Mucosa of descending colon (tissue), 3 donors: ENCODE results near the gene TNIK. TPM values are rescaled to one million over a fixed set of nuclear protein-coding genes. Genes with fewer than 3 reads are reported as not detected.
"Not testable (repeated sequence)": the region's sequence is repeated elsewhere in the genome, so short reads cannot be mapped to it uniquely, and the experiment has no call there.

Experiments
- ATAC-seq: fragments of 200-7000 bp; cut with Tn5 transposase; one replicate; pipeline ENCODE4 v1.9.1; 2020; ENCODE audit warnings: mild to moderate bottlenecking, moderate library complexity
- DNase-seq, 3 donors: peaks; one replicate each; pipeline ENCODE4 v3.0.0-alpha.2; 2020
- H3K36me3 ChIP-seq: fragments of 200-600 bp; one replicate; pipeline ENCODE4 v1.8.0; 2021; ENCODE audit warnings: low read depth, mild to moderate bottlenecking
- H3K4me1 ChIP-seq: fragments of 200-600 bp; one replicate; pipeline ENCODE4 v1.8.0; 2021; ENCODE audit warnings: low read depth, mild to moderate bottlenecking
- H3K4me3 ChIP-seq: fragments of 200-600 bp; one replicate; pipeline ENCODE4 v1.8.0; 2021; ENCODE audit warnings: mild to moderate bottlenecking
- H3K9me3 ChIP-seq: fragments of 200-600 bp; one replicate; pipeline ENCODE4 v1.8.0; 2021; ENCODE audit warnings: mild to moderate bottlenecking
- intact Hi-C, 2 donors: fragments of 100-400 bp; cut with DNase I in 1 of 2; cut with micrococcal nuclease in 1 of 2; formaldehyde crosslinking; loops; one replicate each; pipeline versions ENCODE4 v1.11.0 to v1.11.1; 2022; cut with DNase I, micrococcal nuclease
- total RNA-seq, 3 donors: library from RNA; stranded (reverse); fragmentation: NEBNext Ultra II Directional in 2 of 3; extraction: Animal tissue kit (Norgen Biotek cat#: 25700) in 2 of 3; gene quantifications; one replicate each; pipeline versions ENCODE4 v1.2.1 to v1.2.4, GENCODE V29; 2021 to 2023
- TF ChIP-seq, protein P1 (sequence below): fragments of 200-600 bp; IDR thresholded peaks from one replicate; pipeline ENCODE4 v1.8.0; 2022; ENCODE audit warnings: antibody characterized with exemption, mild to moderate bottlenecking
- donor health status: DM: no; HTN: no; CAD: no; lungs with moderate emphysema.
- donor health status: DM: no; HTN: no; CAD: no.
- donor health status: DM: no; HTN: yes; CAD: no.

The TNIK gene
- total RNA-seq, 3 donors from 2014 or later = 27.2 to 33.0 (median 28.0) TPM

DNA sequence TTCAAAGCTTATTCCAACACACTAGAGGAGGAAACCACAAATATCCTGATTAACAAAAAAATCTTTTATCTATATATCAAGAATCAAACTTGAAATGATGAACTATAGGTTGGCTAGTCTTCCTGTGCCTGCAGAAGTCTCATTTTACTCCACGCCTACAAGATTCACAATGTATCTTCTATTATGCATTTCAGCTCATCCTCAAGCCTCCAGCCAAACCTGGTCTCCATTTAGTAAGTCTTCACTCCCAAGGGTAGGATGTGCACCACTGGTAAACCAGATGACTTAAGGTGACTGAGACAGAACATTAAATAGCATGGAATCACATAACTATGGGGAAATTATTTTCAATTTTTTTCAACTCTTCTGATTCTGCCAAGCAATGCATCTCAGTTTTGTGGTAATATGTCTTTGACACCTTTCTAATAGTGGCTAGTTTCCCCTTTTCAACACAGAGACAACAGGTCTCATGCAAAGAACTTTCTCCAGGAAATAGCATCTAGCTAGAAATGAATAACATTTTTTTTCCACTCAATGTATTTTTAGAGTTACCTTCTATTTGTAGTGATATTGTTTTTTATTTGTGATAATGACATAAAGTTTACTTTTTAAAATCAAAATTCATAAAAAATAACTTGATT, 166.9 kb downstream of the TNIK start:
- no peak overlapping the region for H3K4me3 ChIP-seq
- DNase-seq = no peak
- no peaks in the 10 kb centered on the region for H3K9me3 ChIP-seq
- intact Hi-C loops = no loop called here
- H3K36me3 ChIP-seq = no peaks in the 10 kb centered on the region
- no peak for ATAC-seq
- no peaks in the 10 kb centered on the region for H3K4me1 ChIP-seq
- TF ChIP-seq, protein P1, sequence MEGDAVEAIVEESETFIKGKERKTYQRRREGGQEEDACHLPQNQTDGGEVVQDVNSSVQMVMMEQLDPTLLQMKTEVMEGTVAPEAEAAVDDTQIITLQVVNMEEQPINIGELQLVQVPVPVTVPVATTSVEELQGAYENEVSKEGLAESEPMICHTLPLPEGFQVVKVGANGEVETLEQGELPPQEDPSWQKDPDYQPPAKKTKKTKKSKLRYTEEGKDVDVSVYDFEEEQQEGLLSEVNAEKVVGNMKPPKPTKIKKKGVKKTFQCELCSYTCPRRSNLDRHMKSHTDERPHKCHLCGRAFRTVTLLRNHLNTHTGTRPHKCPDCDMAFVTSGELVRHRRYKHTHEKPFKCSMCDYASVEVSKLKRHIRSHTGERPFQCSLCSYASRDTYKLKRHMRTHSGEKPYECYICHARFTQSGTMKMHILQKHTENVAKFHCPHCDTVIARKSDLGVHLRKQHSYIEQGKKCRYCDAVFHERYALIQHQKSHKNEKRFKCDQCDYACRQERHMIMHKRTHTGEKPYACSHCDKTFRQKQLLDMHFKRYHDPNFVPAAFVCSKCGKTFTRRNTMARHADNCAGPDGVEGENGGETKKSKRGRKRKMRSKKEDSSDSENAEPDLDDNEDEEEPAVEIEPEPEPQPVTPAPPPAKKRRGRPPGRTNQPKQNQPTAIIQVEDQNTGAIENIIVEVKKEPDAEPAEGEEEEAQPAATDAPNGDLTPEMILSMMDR = no peak

DNA sequence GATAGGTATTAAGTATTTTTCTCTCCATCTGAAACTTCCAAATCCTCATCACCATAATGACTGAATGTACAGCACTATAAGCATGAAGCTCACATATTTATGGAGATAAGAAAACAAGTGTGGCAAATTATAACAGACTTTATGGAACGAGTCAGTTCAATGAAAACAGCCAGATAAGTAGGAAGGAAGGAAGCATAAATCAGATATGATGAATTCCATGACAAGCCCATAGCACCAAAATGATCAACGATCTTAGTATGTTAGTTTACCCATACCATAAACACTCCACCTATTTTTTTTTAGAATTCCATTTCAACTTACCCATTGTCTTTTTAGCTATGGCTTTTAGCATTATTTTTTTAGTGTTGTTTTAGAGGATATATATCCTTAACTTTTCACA, 169.5 kb downstream of the TNIK start:
- Histone ChIP-seq H3K9me3 (no peaks in the 10 kb centered on the region), H3K4me3 (no peak overlapping the region), H3K4me1 (no peaks in the 10 kb centered on the region), H3K36me3 (no peaks in the 10 kb centered on the region)
- DNase-seq (no peak), ATAC-seq (no peak)
- TF ChIP-seq, protein P1 = no peak
- intact Hi-C loops = no loop called here

DNA sequence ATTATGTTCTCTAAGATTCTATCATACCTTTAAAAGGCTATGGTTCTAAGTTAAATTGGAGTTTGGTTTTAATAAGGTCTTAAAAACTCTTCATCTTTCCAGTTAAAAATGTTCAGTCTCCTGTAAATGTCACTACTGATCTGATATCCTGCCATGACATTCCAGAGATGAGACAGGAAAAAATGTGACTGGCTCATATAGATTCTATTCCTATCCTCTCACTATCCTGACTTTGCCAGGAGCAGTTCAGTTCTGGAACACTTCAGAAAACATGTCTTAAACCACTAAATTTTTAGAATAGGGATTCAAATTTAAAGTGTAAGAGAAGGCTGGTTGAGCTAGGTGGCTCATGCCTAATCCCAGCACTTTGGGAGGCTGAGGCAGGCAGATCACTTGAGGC, 170.9 kb downstream of the TNIK start:
- intact Hi-C loops = no loop called here
- DNase-seq (no peak), ATAC-seq (no peak)
- Histone ChIP-seq H3K9me3 (no peaks in the 10 kb centered on the region), H3K4me1 (no peaks in the 10 kb centered on the region), H3K36me3 (no peaks in the 10 kb centered on the region), H3K4me3 (no peak overlapping the region)
- TF ChIP-seq, protein P1 = no peak

DNA sequence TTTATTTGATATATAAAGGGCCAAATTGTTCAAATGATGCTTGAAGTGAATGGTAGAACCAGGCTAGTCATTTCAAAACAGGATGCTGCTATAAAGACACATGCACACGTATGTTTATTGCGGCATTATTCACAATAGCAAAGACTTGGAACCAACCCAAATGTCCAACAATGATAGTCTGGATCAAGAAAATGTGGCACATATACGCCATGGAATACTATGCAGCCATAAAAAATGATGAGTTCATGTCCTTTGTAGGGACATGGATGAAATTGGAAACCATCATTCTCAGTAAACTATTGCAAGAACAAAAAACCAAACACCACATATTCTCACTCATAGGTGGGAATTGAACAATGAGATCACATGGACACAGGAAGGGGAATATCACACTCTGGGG, 172.4 kb downstream of the TNIK start:
- DNase-seq, H3K4me1 ChIP-seq, ATAC-seq, H3K36me3 ChIP-seq, H3K9me3 ChIP-seq, intact Hi-C loops, H3K4me3 ChIP-seq: not testable (repeated sequence)

DNA sequence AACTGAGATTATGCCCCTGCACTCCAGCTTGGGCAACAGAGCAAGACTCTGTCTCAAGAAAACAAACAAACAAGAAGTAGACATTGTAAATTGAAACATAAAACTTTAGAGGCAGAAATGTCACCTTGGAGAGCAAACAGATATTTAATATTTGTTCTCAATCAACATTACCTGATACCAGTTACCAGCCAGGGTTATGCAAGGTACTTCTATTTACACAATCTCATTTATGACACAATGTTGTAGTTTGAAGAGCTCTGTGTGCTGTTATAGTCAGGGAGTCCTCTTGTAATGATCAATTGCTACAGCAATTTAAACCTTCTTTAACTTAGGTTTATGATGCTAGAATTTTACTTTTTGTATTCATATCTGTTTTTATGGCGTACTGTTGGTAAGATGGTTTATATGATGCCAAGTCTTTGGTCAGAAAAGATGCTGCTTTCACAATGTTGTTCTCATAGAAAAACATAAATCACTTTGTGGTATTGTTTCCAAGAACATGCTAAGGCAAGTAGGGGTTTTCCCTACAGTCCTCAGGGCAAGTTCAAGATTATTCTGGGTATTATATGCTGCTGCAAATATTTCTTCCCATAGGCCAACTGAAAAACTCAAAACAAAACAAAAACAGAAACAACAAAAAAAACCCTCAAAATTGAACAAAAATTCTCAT, 173.5 kb downstream of the TNIK start:
- DNase-seq = no peak
- intact Hi-C loops = no loop called here
- peak; percentile 38 for ATAC-seq
- H3K4me3 ChIP-seq = no peak overlapping the region
- TF ChIP-seq, protein P1 = no peak
- no peaks in the 10 kb centered on the region for H3K9me3 ChIP-seq
- H3K36me3 ChIP-seq = no peaks in the 10 kb centered on the region
- H3K4me1 ChIP-seq = no peaks in the 10 kb centered on the region

DNA sequence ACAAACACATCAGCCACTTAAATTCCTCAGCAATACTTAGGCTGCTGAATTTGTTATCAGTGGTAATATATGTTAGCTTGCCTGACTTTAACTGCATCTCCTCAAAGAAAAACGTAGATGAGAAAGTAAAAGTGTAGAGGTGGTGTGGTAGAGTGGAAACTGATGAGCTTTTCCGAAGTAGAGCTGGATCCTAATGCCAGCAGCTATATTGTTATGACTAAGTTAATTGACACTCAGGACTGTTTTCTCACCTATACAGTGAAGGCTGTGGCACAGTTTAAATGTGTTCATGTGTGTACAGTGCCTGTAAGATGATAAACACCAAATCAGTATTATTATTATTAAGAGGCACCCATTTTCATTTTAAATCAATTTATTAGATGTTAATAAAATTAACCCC, 174.9 kb downstream of the TNIK start:
- no peak overlapping the region for H3K4me3 ChIP-seq
- intact Hi-C loops = no loop called here
- DNase-seq (no peak), ATAC-seq (no peak)
- H3K9me3 ChIP-seq = no peaks in the 10 kb centered on the region
- H3K4me1 ChIP-seq = no peaks in the 10 kb centered on the region
- H3K36me3 ChIP-seq = no peaks in the 10 kb centered on the region
- TF ChIP-seq, protein P1 = no peak
